Tibial artery (tissue), 4 donors: ENCODE data around the gene ZNF654.

Experiments used
- DNase-seq, 2 donors: peaks; one replicate each; pipeline ENCODE4 v3.0.0-alpha.2; 2019
- H3K27ac ChIP-seq, 2 donors: fragments of 200-600 bp; sonication (generic) in 1 of 2; 1 replicate in 1 of 2; 2 replicates in 1 of 2; pipeline ENCODE4 v1.5.1; 2018 to 2019; ENCODE audit warnings: mild to moderate bottlenecking in 1 of 2
- H3K27me3 ChIP-seq, 2 donors: fragments of 200-600 bp; sonication (generic) in 1 of 2; one replicate each; pipeline versions ENCODE4 v1.5.1 to v1.6.0; 2016 to 2019
- H3K36me3 ChIP-seq, 3 donors: fragments of 200-600 bp; sonication (generic) in 2 of 3; one replicate each; pipeline ENCODE4 v1.5.1; 2016 to 2019; ENCODE audit warnings: mild to moderate bottlenecking in 2 of 3
- H3K4me1 ChIP-seq, 4 donors: fragments of 200-600 bp; sonication (generic) in 2 of 4; 1 replicate in 3 of 4; 2 replicates in 1 of 4; pipeline ENCODE4 v1.5.1; 2016 to 2019
- H3K4me3 ChIP-seq, 2 donors: fragments of 200-600 bp; sonication (generic) in 1 of 2; 1 replicate in 1 of 2; 2 replicates in 1 of 2; pipeline ENCODE4 v1.5.1; 2018 to 2019; ENCODE audit warnings: mild to moderate bottlenecking in 2 of 2
- H3K9me3 ChIP-seq, 3 donors: fragments of 200-600 bp; sonication (generic) in 1 of 3; one replicate each; pipeline ENCODE4 v1.5.1; 2016 to 2019
- intact Hi-C: fragments of 100-400 bp; cut with DNase I; formaldehyde crosslinking; loops from one replicate; pipeline ENCODE4 v1.15.0; 2023; ENCODE audit warnings: low total_unique reads
- TF ChIP-seq, protein P1 (sequence below), 2 experiments: fragments of 200-600 bp in 1 of 2; fragments of 450-650 bp in 1 of 2; IDR thresholded peaks; one replicate each; pipeline ENCODE4 v1.5.1; 2017 to 2019; ENCODE audit warnings: antibody characterized with exemption in 2 of 2, mild to moderate bottlenecking in 1 of 2, moderate library complexity in 1 of 2

Gene ZNF654

DNA sequence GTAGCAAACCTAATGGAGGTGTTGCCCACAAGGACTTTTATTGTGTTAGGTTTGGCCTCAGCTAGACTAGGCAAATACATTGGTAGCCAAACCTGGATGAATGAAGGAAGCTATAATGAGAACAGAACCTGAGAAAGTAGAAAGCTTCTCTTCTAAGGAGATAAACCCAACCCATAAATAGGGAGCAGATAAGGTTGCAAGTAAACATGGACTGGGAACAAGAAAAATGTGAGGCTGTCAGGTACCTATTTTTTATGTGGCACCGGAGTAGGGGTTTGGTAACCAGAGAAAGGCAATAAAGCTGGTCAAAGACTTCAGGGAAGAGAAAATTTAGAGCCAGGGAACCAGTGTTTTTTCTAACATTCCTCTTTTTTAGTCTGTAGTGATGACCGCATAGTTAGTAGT, 25.0 kb downstream of the ZNF654 start:
- peaks cover 9 to 29% (median 14%) of the 10 kb centered on the region in 3 donors for H3K36me3 ChIP-seq
- intact Hi-C loops: no loop called here
- H3K4me1 ChIP-seq: peaks cover 0 to 7% (median 4%) of the 10 kb centered on the region in 4 donors
- peaks cover 0 to 3% (median 0%) of the 10 kb centered on the region in 3 donors for H3K9me3 ChIP-seq
- H3K27ac ChIP-seq: no peak overlapping the region
- no peaks in the 10 kb centered on the region for H3K27me3 ChIP-seq
- H3K4me3 ChIP-seq: no peak overlapping the region
- DNase-seq: no peak
- TF ChIP-seq, protein P1, sequence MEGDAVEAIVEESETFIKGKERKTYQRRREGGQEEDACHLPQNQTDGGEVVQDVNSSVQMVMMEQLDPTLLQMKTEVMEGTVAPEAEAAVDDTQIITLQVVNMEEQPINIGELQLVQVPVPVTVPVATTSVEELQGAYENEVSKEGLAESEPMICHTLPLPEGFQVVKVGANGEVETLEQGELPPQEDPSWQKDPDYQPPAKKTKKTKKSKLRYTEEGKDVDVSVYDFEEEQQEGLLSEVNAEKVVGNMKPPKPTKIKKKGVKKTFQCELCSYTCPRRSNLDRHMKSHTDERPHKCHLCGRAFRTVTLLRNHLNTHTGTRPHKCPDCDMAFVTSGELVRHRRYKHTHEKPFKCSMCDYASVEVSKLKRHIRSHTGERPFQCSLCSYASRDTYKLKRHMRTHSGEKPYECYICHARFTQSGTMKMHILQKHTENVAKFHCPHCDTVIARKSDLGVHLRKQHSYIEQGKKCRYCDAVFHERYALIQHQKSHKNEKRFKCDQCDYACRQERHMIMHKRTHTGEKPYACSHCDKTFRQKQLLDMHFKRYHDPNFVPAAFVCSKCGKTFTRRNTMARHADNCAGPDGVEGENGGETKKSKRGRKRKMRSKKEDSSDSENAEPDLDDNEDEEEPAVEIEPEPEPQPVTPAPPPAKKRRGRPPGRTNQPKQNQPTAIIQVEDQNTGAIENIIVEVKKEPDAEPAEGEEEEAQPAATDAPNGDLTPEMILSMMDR (IDR thresholded peaks at IDR 0.05): no peak

DNA sequence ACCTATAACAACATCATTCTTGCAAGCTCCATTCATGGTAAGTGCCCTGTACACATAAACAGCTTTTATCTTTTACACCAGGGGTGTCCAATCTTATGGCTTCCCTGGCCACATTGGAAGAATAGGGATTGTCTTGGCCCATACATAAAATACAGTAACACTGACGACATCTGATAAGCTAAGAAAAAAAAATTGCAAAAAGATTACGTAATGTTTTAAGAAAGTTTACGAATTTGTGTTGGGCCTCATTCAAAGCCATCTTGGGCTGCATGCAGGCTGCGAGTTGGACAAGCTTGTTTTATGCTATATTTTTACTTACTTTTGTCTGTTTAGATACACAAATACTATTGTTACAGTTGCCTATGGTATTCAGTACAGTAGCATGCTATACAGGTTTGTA, 31.6 kb downstream of the ZNF654 start:
- Histone ChIP-seq H3K9me3 (no peaks in the 10 kb centered on the region), H3K36me3 (peaks cover 9 to 32% (median 27%) of the 10 kb centered on the region in 3 donors), H3K4me1 (peaks cover 0 to 9% (median 0%) of the 10 kb centered on the region in 4 donors), H3K27me3 (no peaks in the 10 kb centered on the region), H3K27ac (no peak overlapping the region), H3K4me3 (no peak overlapping the region)
- DNase-seq: no peak
- TF ChIP-seq, protein P1 (IDR thresholded peaks at IDR 0.05): no peak
- intact Hi-C loops: no loop called here

DNA sequence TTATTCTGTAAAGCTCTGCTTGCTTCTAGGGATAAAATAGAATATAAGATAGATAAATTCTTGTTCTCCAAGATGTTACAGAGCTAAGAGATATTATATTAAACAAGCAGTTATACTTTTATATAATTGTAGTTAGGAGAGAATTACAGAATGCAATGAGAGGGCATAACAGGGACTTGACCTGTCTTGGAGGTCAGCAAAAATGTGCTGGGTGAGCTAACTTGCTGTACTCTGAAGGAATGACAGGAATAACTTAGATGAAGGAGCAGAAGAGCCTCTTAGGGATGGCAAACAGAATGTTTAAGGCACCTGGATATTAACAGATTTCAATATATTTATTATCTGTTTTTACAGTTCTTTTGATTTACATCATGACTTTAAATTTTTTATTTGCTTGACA, 33.2 kb downstream of the ZNF654 start:
- intact Hi-C loops: no loop called here
- DNase-seq: no peak
- H3K9me3 ChIP-seq: no peaks in the 10 kb centered on the region
- peaks cover 0 to 9% (median 0%) of the 10 kb centered on the region in 4 donors for H3K4me1 ChIP-seq
- H3K27me3 ChIP-seq: no peaks in the 10 kb centered on the region
- H3K27ac ChIP-seq: no peak overlapping the region
- H3K36me3 ChIP-seq: peaks cover 4 to 23% (median 16%) of the 10 kb centered on the region in 3 donors
- no peak overlapping the region for H3K4me3 ChIP-seq
- TF ChIP-seq, protein P1 (IDR thresholded peaks at IDR 0.05): no peak

DNA sequence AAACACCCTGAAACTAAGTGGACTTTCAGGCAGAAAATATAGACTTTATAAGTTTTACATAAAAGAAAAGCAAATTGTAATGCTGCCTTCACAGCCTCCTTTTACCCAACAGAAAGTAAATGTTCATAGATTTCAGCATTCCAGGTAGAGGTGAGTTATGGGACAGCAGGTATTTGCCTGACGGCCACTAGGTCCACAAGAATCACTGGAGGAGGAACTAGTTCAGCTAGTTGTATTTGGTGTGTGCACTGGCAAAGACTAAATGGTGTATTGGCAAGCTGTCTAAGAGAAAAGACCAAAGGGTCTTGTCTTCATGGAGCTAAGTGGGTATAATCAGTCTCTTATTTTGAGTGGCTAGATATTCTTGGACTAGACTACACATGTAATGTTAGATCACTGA, 34.2 kb downstream of the ZNF654 start:
- DNase-seq: no peak
- TF ChIP-seq, protein P1 (IDR thresholded peaks at IDR 0.05): no peak
- intact Hi-C loops: no loop called here
- H3K27ac ChIP-seq: no peak overlapping the region
- H3K4me1 ChIP-seq: peaks cover 0 to 9% (median 0%) of the 10 kb centered on the region in 4 donors
- H3K4me3 ChIP-seq: no peak overlapping the region
- no peaks in the 10 kb centered on the region for H3K27me3 ChIP-seq
- H3K9me3 ChIP-seq: no peaks in the 10 kb centered on the region
- peaks cover 0 to 18% (median 6%) of the 10 kb centered on the region in 3 donors for H3K36me3 ChIP-seq

DNA sequence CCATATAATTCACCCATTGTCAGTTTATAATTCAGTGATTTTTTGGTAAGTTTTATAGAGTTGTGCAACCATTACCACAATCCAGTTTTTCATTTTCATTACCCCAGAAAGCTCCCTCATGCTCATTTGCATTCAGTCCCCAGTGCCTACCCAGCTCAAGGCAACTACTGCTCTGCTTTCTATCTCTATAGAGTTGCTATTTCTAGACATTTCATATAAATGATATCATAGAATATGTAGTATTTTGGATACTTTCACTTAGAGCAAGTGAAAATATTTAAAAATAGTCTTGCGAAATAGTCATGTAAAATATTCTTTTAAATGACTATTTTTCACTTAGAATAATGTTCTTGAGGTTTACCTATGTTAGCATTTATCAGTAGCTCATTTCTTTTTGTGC, 42.1 kb downstream of the ZNF654 start:
- TF ChIP-seq, protein P1 (IDR thresholded peaks at IDR 0.05): no peak
- DNase-seq: no peak
- no peak overlapping the region for H3K27ac ChIP-seq
- no peaks in the 10 kb centered on the region for H3K9me3 ChIP-seq
- peaks cover 0 to 5% (median 0%) of the 10 kb centered on the region in 4 donors for H3K4me1 ChIP-seq
- no peak overlapping the region for H3K4me3 ChIP-seq
- no peaks in the 10 kb centered on the region for H3K27me3 ChIP-seq
- intact Hi-C loops: no loop called here
- H3K36me3 ChIP-seq: no peaks in the 10 kb centered on the region

DNA sequence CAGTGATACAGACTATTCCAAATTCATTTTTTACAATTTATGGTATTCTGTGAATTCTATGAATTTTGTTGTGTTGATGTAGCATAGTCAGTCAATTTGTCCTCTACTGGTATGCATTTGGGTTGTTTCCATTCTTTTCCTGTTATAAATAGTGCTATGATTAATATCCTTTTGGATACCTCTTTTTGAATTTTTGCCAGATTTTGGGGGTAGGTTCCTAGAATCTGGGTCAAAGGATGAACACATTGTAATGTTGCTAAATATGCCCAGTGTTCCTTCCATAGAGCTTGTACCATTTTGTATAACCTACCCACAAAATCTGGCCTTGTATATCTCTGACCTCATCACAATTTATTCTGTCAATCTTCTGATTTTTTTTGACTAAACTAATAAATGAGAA, 46.3 kb downstream of the ZNF654 start:
- intact Hi-C loops: no loop called here

More for the DNA sequence above, 46.3 kb downstream of the ZNF654 start:
- Histone ChIP-seq H3K36me3 (no peaks in the 10 kb centered on the region), H3K27ac (no peak overlapping the region), H3K9me3 (no peaks in the 10 kb centered on the region), H3K4me3 (no peak overlapping the region), H3K27me3 (no peaks in the 10 kb centered on the region), H3K4me1 (peaks cover 0 to 10% (median 0%) of the 10 kb centered on the region in 4 donors)
- TF ChIP-seq, protein P1 (IDR thresholded peaks at IDR 0.05): no peak
- DNase-seq: no peak
